Retinal pigment epithelial cell (primary cell): ENCODE measurements around the gene INPP5K.

ENCODE experiments used
- DNase-seq: peaks from one replicate; pipeline ENCODE4 v3.0.0-alpha.2; 2010; ENCODE audit warnings: low read depth
- H3K4me3 ChIP-seq: 2 replicates; pipeline ENCODE4 v1.5.1; 2011; ENCODE audit warnings: mild to moderate bottlenecking, low read length, control low read depth, moderate library complexity
- TF ChIP-seq, protein P1 (sequence below): conservative IDR thresholded peaks from 2 replicates; pipeline ENCODE4 v1.5.1; 2011; ENCODE audit warnings: low read depth, low read length, control low read depth, inconsistent platforms

The INPP5K gene

DNA sequence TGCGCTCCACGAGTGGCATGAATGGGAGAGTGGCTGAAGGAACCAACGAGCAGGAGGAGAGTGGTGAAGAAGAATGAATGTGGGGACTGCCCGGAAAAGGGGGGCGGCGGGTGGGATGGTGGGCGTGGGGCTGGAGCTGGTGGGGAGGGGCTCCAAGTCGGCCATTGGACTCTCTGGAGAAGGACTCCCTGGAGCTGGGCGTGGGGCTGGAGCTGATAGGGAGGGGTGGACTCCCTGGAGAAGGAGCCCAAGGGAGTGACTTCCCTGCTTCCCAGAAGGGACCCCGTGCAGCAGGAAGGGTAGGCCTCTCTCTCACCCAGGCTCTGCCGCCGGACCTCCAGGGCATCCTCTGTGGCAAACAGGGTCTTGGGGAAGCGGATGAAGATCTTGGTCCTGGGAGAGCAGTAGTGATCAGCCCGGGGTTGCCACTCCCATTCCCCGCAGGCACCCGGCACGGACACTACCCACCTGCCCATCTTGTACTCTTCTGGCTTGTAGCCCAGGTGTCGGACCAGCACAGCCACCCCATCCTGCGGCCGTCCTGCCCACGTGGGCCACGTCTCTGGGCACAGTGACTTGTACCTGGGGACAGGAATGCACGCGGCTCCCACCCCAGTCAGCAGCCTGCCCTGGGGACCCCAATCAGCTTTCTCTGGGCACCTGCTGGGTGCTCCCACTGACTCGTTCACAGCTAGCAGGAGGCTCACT is 45.5 kb downstream of the INPP5K start:
- no peak for DNase-seq
- H3K4me3 ChIP-seq = no peak overlapping the region
- TF ChIP-seq, protein P1, sequence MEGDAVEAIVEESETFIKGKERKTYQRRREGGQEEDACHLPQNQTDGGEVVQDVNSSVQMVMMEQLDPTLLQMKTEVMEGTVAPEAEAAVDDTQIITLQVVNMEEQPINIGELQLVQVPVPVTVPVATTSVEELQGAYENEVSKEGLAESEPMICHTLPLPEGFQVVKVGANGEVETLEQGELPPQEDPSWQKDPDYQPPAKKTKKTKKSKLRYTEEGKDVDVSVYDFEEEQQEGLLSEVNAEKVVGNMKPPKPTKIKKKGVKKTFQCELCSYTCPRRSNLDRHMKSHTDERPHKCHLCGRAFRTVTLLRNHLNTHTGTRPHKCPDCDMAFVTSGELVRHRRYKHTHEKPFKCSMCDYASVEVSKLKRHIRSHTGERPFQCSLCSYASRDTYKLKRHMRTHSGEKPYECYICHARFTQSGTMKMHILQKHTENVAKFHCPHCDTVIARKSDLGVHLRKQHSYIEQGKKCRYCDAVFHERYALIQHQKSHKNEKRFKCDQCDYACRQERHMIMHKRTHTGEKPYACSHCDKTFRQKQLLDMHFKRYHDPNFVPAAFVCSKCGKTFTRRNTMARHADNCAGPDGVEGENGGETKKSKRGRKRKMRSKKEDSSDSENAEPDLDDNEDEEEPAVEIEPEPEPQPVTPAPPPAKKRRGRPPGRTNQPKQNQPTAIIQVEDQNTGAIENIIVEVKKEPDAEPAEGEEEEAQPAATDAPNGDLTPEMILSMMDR = no peak

DNA sequence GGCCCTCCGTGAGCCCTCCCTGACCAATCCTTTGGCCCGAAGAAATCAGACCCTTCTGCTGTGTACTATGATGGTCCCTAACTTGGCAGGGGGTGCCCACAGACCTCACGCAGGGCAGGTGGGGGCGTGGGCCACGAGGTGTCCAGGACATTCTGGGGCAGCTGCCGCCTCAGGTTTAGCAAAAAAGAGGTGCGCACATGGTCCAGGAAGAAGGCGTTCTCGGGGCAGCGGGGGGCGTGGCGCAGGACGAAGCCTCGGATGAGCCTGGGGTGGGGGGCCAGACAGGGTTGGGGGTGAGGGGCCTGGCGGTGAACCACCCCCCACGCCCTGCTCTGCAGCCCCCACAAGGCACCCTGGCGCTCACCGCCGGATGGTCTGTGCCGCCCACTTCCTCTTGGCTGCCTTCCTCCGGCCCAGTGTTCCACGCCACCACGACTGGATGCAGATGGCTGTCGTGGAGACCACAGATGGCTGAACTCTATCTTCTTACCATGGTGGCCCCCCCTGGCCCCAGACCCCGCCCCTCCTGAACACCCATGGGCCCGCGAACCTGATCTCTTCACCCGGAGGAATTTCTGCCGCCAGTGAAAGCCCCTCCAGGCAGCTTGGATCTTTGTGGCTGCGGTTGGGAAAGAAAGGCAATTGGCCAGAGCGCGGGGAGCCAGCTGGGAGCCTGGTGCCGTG is 46.2 kb downstream of the INPP5K start:
- no peak for DNase-seq
- TF ChIP-seq, protein P1 = no peak
- no peak overlapping the region for H3K4me3 ChIP-seq

DNA sequence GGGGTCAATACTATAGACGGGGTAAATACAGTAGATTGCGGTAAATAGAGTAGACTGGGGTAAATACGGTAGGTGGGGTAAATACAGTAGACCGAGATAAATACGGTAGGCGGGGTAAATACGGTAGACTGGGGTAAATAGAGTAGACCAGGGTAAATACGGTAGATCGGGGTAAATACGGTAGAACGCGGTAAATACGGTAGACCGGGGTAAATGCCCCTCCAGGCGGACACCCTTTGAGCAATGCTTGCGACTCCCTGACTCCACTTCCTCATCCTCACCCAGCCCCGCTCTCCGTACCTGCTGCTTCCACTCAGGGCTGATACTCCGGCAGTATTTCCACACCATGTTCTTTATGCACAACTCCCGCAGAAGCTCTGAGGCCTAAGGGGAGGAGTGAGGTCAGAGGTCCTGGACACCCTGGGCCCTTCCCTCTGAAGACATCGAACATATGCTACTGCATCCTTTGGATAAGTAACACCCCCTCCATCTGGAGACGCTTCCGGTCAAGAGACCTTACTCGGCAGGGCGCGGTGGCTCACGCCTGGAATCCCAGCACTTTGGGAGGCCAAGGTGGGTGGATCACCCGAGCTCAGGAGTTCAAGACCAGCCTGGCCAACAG is 47.1 kb downstream of the INPP5K start:
- H3K4me3 ChIP-seq = no peak overlapping the region
- TF ChIP-seq, protein P1 = no peak
- DNase-seq = no peak

DNA sequence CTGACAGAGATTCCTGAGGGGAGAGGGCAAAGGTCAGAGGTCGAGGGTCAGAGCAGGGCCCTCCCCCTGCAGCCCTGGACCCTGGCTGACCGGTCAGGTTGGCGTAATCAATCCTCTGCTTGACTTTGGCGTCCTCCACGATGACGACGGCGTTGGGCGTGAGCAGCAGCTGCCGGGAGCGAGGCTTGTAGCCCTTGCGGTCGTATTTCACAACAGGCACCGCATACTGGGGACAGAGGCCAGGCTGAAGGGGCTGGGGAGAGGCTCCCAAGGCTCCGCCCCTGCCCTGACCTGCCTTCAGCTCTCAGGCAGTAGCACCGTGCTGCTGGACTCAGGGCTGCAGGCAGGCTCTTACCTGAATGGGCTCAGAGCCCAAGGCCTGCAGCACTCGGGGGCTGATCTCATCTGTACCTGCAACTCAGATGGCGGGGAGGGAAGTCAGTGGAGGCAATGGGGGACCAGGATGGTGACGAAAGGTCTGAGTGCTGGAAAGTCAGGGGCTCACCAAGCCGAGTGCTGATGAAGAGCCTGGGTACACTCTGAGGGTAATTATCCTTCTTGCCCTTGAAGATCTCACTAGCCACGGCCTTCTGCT is 48.4 kb downstream of the INPP5K start:
- no peak overlapping the region for H3K4me3 ChIP-seq
- TF ChIP-seq, protein P1 = no peak
- no peak for DNase-seq

DNA sequence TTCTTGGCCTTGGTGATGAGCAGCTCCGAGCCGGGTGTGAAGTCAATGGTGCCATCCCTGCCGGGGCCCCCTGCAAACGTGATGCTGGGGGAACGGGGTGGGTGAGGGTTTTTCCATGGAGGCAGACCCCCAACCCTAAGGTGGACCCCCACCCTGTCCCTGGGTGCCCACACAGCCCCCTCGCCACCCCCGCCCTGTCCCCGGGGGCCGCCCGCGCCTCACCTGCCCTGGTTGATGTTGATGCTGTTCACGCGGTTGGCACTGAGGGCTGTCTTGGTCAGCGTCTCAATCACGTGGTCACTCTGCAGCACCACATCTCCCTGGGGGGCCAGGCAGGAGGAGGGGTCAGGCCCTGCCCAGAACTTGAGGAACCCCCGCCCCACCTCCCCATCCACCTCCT is 49.2 kb downstream of the INPP5K start:
- H3K4me3 ChIP-seq = no peak overlapping the region
- no peak for DNase-seq
- TF ChIP-seq, protein P1 = no peak

DNA sequence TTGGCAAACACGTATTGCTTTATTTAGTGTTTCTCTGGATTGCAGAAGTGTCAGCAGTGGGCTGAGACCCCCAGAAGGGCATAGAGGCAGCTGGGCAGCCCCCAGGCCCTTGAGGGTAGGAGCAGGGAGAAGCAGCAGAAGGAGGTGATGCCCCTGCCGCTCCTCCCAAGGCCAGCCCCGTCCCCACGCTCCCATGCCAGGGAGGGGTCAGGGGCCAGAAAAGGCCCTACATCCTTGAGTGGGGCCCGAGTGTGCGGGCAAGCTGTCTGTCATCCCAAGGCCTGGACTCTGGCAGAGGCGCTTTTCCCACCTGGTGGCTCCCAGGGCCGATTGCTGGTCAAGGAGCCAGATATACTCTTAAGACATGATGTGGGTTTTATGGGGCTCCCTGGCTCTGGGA is 52.2 kb downstream of the INPP5K start:
- TF ChIP-seq, protein P1 = no peak
- no peak for DNase-seq
- no peak overlapping the region for H3K4me3 ChIP-seq
